H1 (cell line): ENCODE results near the gene TK2. TPM values are rescaled to one million over a fixed set of nuclear protein-coding genes. Genes with fewer than 3 reads are reported as not detected.

Experiments
- CHD1 ChIP-seq: IDR thresholded peaks from 2 replicates; pipeline ENCODE4 v1.6.1; 2012; ENCODE audit warnings: low read depth, low read length, improper control_type of control experiment
- JUND ChIP-seq: IDR thresholded peaks from 2 replicates; pipeline ENCODE4 v1.6.1; 2011; ENCODE audit warnings: mild to moderate bottlenecking, improper control_type of control experiment, low read length
- SIRT6 ChIP-seq: IDR thresholded peaks from one replicate; pipeline ENCODE4 v1.7.1; 2012; ENCODE audit warnings: low read length, inconsistent platforms
- SRF ChIP-seq: IDR thresholded peaks from 2 replicates; pipeline ENCODE4 v1.6.1; 2011; ENCODE audit warnings: mild to moderate bottlenecking, low read depth, low read length, moderate library complexity
- TCF12 ChIP-seq: IDR thresholded peaks from 2 replicates; pipeline ENCODE4 v1.6.1; 2011; ENCODE audit warnings: low read depth, mild to moderate bottlenecking, low read length
- polyA plus RNA-seq, 7 experiments: library from polyadenylated mRNA; depleted of rRNA in 3 of 7; stranded (reverse) in 5 of 7; unstranded in 2 of 7; fragments of >200 nt in 5 of 7; fragments of 200-250 nt in 2 of 7; gene quantifications; 1 replicate in 5 of 7; 2 replicates in 1 of 7; 4 replicates in 1 of 7; pipeline versions ENCODE4 v1.2.1 to v1.2.3, GENCODE V29; 2011 to 2013; ENCODE audit warnings: missing spikeins in 2 of 7, mixed read lengths in 2 of 7
- total RNA-seq: library from RNA; stranded (reverse); fragmentation: NEBNext Ultra II Directional; extraction: Animal tissue kit (Norgen Biotek cat#: 25700); gene quantifications from 2 replicates; pipeline ENCODE4 v1.2.1, GENCODE V29; 2021
- TF ChIP-seq, protein P1 (sequence below): fragments of 300-600 bp; sonication (generic); IDR thresholded peaks from 2 replicates; pipeline ENCODE4 v1.7.1; 2012; ENCODE audit warnings: low read length, moderate library complexity, mild to moderate bottlenecking, inconsistent platforms; ENCODE audit not compliant: insufficient replicate concordance

TK2 gene
- total and polyA plus RNA-seq, 2 of the 8 experiments (the other 6 are each of a cell fraction or from before 2014, with no cell fraction given) = 2.7 to 3.6 TPM

- TF ChIP-seq, protein P1, sequence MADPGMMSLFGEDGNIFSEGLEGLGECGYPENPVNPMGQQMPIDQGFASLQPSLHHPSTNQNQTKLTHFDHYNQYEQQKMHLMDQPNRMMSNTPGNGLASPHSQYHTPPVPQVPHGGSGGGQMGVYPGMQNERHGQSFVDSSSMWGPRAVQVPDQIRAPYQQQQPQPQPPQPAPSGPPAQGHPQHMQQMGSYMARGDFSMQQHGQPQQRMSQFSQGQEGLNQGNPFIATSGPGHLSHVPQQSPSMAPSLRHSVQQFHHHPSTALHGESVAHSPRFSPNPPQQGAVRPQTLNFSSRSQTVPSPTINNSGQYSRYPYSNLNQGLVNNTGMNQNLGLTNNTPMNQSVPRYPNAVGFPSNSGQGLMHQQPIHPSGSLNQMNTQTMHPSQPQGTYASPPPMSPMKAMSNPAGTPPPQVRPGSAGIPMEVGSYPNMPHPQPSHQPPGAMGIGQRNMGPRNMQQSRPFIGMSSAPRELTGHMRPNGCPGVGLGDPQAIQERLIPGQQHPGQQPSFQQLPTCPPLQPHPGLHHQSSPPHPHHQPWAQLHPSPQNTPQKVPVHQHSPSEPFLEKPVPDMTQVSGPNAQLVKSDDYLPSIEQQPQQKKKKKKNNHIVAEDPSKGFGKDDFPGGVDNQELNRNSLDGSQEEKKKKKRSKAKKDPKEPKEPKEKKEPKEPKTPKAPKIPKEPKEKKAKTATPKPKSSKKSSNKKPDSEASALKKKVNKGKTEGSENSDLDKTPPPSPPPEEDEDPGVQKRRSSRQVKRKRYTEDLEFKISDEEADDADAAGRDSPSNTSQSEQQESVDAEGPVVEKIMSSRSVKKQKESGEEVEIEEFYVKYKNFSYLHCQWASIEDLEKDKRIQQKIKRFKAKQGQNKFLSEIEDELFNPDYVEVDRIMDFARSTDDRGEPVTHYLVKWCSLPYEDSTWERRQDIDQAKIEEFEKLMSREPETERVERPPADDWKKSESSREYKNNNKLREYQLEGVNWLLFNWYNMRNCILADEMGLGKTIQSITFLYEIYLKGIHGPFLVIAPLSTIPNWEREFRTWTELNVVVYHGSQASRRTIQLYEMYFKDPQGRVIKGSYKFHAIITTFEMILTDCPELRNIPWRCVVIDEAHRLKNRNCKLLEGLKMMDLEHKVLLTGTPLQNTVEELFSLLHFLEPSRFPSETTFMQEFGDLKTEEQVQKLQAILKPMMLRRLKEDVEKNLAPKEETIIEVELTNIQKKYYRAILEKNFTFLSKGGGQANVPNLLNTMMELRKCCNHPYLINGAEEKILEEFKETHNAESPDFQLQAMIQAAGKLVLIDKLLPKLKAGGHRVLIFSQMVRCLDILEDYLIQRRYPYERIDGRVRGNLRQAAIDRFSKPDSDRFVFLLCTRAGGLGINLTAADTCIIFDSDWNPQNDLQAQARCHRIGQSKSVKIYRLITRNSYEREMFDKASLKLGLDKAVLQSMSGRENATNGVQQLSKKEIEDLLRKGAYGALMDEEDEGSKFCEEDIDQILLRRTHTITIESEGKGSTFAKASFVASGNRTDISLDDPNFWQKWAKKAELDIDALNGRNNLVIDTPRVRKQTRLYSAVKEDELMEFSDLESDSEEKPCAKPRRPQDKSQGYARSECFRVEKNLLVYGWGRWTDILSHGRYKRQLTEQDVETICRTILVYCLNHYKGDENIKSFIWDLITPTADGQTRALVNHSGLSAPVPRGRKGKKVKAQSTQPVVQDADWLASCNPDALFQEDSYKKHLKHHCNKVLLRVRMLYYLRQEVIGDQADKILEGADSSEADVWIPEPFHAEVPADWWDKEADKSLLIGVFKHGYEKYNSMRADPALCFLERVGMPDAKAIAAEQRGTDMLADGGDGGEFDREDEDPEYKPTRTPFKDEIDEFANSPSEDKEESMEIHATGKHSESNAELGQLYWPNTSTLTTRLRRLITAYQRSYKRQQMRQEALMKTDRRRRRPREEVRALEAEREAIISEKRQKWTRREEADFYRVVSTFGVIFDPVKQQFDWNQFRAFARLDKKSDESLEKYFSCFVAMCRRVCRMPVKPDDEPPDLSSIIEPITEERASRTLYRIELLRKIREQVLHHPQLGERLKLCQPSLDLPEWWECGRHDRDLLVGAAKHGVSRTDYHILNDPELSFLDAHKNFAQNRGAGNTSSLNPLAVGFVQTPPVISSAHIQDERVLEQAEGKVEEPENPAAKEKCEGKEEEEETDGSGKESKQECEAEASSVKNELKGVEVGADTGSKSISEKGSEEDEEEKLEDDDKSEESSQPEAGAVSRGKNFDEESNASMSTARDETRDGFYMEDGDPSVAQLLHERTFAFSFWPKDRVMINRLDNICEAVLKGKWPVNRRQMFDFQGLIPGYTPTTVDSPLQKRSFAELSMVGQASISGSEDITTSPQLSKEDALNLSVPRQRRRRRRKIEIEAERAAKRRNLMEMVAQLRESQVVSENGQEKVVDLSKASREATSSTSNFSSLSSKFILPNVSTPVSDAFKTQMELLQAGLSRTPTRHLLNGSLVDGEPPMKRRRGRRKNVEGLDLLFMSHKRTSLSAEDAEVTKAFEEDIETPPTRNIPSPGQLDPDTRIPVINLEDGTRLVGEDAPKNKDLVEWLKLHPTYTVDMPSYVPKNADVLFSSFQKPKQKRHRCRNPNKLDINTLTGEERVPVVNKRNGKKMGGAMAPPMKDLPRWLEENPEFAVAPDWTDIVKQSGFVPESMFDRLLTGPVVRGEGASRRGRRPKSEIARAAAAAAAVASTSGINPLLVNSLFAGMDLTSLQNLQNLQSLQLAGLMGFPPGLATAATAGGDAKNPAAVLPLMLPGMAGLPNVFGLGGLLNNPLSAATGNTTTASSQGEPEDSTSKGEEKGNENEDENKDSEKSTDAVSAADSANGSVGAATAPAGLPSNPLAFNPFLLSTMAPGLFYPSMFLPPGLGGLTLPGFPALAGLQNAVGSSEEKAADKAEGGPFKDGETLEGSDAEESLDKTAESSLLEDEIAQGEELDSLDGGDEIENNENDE = no peak
- TF ChIP-seq SRF = no peak
- TF ChIP-seq JUND = no peak
- TF ChIP-seq TCF12 = no peak
- no peak for TF ChIP-seq CHD1
- TF ChIP-seq SIRT6 = no peak
These were observed 69.4 kb downstream of the TK2 start (continued) for GRCh38 chr16:66480265-66481080.
